ENCODE data around the gene FSIP1. TPM values are rescaled to one million over a fixed set of nuclear protein-coding genes. Genes with fewer than 3 reads are reported as not detected.

FSIP1 gene
- total RNA-seq, 2 experiments from 2014 or later, result 0.51 to 0.61 TPM

- CTCF ChIA-PET, result no interaction called here
Observed at GRCh38 chr15:39610665-39611064, 172.0 kb downstream of the FSIP1 start.

DNA sequence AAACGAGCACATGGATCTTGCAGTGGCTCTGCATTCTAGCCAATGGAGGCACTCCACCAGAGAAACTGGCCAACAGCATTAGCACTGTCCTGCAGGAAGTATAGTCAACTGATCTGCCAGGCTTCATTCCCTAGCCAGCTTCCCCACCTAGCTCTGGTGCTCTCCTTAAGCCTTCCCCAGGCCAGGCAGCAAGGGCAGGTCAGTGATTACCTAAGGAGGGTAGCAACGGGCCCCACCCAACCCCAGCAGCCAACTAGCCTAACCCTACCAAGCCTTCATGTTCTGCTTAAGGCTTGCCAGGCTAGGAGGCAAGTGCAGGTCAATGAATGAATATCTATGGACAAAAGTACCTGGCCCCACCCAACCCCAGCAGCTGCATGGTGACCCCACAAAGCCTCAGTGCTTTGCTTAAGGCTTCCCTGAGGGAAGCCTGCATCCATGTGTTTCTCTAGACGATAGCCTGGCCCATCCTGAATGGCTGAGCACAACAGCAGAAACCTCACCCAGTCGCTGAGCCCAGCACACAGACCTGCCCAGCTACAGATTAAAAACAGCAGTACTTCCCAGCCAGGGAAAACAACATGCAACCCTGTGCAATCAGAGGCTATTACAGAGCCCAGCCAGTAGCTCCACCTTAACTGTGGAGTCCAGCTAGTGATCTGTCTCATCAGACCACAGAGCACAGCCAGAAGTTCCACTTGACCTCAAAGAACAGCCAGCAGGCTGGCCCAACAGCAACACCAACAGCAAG lies 173.3 kb downstream of the FSIP1 start:
- ChIA-PET POLR2A (interaction anchor here (1.2 kb wide), 1 partner anchor 13 kb away, joined by 5 read pairs; no protein-coding TSS in a partner anchor), CTCF (no interaction called here)

More at GRCh38 chr15:39610665-39611064, 172.0 kb downstream of the FSIP1 start:
- POLR2A ChIA-PET, result no interaction called here

DNA sequence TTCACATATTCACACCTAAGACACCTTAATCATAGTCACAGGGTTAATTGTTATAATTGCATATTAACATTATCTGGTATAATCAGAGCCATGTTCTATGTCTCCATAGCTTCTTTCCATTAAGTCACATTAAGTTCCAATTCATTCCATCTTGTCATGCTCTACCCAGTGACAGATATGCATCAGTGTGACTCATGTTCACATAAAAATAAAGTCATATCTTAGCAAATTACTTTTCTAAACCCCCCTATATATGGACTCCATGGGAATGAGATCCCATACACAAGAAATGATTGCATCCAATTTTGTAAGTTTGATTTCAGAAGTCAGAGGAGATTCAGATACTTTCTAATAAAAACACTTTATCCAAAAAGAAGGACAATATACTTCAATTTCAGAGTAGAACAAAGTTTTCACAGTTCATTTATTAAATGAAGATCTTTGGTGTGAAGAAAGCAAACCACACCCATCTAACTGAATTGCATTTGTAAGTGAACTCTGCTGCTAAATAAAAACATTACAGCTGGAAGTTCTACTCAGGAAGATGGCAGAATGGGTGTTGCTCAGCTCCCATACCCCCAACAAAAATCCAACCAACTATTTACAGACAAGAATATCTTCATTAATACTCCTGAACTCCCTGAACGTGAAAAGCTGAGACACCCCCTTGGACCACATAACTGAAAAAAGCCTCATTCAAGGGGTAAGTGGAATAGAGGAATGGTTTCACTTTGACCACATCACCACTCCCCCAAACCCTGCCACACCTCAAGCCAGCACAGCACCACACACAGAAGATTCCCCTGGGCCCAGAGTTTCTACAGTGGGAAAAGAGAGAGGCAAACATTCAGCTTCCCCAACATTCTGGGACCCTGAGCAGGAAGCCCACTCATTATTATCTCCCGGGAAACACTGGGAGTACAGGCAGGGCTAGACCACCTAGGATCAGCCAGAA lies 174.2 kb downstream of the FSIP1 start:
- POLR2A ChIA-PET, result no interaction called here
- CTCF ChIA-PET, result no interaction called here

DNA sequence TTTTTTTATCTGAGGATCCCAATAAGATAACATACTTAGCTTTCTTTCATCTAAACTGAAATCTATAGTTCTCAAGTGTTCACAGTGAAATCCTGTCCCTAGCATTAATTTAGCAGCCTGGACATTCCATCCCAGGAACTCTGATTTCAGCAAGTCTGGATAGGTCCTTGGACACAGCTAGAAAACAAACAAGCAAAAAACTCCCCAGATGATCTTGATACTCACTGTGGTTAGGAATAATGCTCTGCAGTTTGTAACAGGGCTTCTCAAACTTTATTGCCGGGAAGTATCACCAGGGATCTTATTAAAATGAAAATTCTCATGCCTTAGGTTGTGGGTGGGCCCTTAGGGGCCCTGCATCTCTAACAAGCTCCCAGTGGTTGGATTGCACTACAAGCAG lies 177.5 kb downstream of the FSIP1 start:
- ChIA-PET CTCF (no interaction called here), POLR2A (no interaction called here)

- CTCF ChIA-PET, result no interaction called here
- POLR2A ChIA-PET, result no interaction called here
Observed at GRCh38 chr15:39602143-39602542, 180.5 kb downstream of the FSIP1 start.

- ChIA-PET CTCF (no interaction called here), POLR2A (no interaction called here)
Observed at GRCh38 chr15:39599871-39600270, 182.8 kb downstream of the FSIP1 start.

DNA sequence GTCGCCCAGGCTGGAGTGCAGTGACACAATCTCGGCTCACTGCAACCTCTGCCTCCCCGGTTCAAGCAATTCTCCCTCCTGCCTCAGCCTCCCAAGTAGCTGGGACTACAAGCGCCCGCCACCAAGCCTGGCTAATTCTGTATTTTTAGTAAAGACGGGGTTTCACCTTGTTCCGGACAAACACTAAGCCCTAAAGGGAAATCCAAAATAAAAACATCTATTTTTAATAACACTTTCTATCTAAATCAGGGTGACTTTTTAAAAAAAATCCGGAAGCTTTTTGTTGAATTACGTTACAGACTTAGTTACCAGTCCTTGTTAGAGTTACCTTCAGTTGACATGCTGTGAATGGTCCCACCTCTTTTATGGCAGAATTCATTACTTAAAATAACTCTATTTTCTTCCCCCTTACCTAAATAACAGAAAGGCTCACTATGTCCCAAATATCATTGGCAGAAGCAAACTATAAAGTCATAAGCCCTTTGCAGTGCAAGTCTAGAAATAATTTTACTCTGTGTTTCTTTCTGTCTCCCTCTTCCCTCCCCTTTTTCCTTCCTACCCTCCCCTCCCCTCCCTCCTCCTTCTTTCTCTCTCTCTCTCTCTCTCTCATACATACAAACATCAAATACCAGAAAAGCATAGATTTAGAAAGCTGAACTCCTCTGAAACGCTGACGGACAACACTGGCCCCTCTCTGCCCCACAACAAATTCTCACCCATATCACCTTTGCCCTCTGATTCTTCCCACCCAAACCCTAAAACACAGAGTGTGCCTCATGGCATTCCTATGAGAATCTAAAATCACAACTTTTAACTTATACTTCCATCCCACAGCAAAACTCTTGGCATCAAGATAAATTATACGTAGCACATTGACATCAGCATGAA lies 183.4 kb downstream of the FSIP1 start:
- ChIA-PET POLR2A (no interaction called here), CTCF (interaction anchor here (1.4 kb wide), 1 partner anchor 19 kb away, joined by 3 read pairs; no protein-coding TSS in a partner anchor)

DNA sequence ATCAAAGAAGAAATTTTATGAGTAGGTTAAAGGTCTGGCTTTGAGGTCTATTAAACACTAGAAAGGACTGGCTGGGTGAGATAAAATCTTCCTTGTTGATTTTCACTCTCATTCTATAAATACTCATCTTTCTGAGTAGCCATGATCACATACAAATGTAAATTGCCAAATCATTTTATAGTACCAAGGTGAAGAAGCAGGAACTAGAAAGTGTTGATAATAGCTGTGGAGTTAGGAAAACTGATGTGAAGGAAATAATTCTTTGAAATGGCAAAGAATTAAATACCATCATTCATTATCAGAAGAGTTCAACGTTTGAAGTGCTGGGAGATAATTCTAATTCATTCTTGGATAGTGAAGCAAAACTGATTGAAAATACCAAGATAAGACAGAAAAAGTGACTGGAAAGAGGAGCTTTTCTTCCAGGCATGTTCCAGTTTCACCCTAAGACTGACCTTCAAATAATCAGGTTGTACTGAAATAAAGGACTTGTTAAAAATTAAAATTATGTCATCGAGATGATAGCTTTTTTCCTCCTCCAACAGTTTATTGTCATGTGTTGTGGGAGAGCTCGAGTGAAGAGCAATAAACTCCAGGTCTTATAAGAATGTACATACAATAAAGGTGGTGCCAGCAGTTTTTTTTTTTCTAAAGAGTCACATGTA lies 184.3 kb downstream of the FSIP1 start:
- ChIA-PET POLR2A (no interaction called here), CTCF (interaction anchor here (1.4 kb wide), 1 partner anchor 18 kb away, joined by 3 read pairs; no protein-coding TSS in a partner anchor)

- CTCF ChIA-PET, result no interaction called here
- POLR2A ChIA-PET, result no interaction called here
Observed at GRCh38 chr15:39597751-39598185, 184.9 kb downstream of the FSIP1 start.

DNA sequence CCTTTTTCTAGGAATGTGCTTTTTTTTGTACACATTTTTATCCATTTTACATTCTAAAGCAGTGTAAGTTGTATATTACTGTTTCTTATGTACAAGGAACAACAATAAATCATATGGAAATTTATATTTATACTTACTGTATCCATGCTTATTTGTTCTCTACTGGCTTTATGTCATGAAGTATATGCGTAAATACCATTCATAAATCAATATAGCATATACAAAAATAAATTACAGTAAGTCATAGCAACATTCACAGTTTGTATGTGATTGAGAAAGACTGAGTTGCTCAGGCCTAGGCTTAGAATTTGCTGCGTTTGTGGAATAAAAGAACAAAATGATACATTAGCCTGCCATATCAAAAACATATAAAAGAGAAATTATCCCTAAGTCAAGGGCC lies 185.3 kb downstream of the FSIP1 start:
- ChIA-PET CTCF (no interaction called here), POLR2A (no interaction called here)

DNA sequence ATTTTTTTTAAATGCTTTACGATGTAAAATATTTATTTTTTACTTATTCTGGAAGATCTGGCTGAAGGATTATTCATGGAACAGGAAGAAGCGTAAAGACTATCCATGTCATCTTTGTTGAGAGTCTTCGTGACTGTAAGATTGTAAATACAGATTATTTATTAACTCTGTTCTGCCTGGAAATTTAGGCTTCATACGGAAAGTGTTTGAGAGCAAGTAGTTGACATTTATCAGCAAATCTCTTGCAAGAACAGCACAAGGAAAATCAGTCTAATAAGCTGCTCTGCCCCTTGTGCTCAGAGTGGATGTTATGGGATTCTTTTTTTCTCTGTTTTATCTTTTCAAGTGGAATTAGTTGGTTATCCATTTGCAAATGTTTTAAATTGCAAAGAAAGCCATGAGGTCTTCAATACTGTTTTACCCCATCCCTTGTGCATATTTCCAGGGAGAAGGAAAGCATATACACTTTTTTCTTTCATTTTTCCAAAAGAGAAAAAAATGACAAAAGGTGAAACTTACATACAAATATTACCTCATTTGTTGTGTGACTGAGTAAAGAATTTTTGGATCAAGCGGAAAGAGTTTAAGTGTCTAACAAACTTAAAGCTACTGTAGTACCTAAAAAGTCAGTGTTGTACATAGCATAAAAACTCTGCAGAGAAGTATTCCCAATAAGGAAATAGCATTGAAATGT lies 186.1 kb downstream of the FSIP1 start:
- ChIA-PET CTCF (no interaction called here), POLR2A (no interaction called here)

DNA sequence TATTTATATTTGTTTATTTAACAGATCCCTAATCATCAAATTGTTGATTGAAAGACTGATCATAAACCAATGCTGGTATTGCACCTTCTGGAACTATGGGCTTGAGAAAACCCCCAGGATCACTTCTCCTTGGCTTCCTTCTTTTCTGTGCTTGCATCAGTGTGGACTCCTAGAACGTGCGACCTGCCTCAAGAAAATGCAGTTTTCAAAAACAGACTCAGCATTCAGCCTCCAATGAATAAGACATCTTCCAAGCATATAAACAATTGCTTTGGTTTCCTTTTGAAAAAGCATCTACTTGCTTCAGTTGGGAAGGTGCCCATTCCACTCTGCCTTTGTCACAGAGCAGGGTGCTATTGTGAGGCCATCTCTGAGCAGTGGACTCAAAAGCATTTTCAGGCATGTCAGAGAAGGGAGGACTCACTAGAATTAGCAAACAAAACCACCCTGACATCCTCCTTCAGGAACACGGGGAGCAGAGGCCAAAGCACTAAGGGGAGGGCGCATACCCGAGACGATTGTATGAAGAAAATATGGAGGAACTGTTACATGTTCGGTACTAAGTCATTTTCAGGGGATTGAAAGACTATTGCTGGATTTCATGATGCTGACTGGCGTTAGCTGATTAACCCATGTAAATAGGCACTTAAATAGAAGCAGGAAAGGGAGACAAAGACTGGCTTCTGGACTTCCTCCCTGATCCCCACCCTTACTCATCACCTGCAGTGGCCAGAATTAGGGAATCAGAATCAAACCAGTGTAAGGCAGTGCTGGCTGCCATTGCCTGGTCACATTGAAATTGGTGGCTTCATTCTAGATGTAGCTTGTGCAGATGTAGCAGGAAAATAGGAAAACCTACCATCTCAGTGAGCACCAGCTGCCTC lies 187.1 kb downstream of the FSIP1 start:
- POLR2A ChIA-PET, result no interaction called here
- CTCF ChIA-PET, result no interaction called here

GRCh38 chr15:39594446-39595337 lies 187.9 kb downstream of the FSIP1 start:
- CTCF ChIA-PET, result interaction anchor here (0.6 kb wide), 1 partner anchor 571 kb away, joined by 3 read pairs; no protein-coding TSS in a partner anchor
- POLR2A ChIA-PET, result no interaction called here

DNA sequence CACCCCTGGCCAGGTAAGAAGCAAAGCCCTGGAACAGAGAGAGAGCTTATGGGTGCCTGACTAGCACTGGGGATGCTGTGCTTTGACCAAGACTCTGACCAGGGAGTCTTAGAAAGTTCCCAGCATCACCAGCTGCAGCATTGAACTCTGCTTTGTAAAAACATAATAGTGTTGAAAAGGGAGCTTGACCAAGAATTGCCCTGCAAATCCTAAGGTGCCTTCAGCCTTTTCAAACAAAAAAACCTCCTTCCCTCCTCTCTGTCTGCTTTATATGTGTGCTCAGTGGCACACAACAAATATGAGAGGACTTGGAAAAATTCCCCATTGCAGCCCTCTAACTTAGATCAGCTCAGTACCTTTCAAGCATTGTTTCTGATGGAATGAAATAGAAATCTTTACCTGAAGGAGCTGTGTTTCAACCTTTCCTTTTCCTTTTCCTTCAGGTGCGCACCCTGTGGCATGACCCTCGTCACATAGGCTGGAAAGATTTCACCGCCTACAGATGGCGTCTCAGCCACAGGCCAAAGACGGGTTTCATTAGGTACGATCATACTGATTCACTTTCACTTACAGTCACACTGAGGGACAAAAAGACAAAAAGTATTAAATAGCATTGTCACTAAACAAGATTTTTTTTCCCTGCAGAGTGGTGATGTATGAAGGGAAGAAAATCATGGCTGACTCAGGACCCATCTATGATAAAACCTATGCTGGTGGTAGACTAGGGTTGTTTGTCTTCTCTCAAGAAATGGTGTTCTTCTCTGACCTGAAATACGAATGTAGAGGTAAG lies 188.8 kb downstream of the FSIP1 start:
- CTCF ChIA-PET, result interaction anchor here (0.6 kb wide), 1 partner anchor 570 kb away, joined by 3 read pairs; no protein-coding TSS in a partner anchor
- POLR2A ChIA-PET, result interaction anchor here (1.0 kb wide), 1 partner anchor 30 kb away, joined by 3 read pairs; no protein-coding TSS in a partner anchor

- CTCF ChIA-PET, result no interaction called here
- POLR2A ChIA-PET, result interaction anchor here (1.0 kb wide), 1 partner anchor 30 kb away, joined by 3 read pairs; no protein-coding TSS in a partner anchor
Observed at GRCh38 chr15:39593071-39593655, 189.5 kb downstream of the FSIP1 start.
